Stimulated activated naive CD8-positive, alpha-beta T cell treated with anti-CD3 and anti-CD28 coated beads, Interleukin-15, amount 100 ng/mL, for 72 hours (primary cell): ENCODE data around the gene ANO9.

Experiments
- ATAC-seq: fragments of 150-1000 bp; cut with Tn5 transposase; 2 replicates; pipeline ENCODE4 v1.10.0; 2021; ENCODE audit warnings: mild to moderate bottlenecking, moderate library complexity
- DNase-seq, 2 donors: peaks; one replicate each; pipeline ENCODE4 v3.0.0; 2021 to 2022
- H3K27ac Mint-ChIP-seq, 2 donors: one replicate each; pipeline ENCODE4 v1.8.0; 2022; ENCODE audit warnings: mild to moderate bottlenecking in 2 of 2, mixed read lengths in 2 of 2, moderate library complexity in 2 of 2
- H3K27me3 Mint-ChIP-seq: one replicate; pipeline ENCODE4 v1.8.0; 2022; ENCODE audit warnings: mixed read lengths
- H3K4me1 Mint-ChIP-seq: one replicate; pipeline ENCODE4 v1.8.0; 2022; ENCODE audit warnings: mild to moderate bottlenecking, mixed read lengths
- H3K4me3 Mint-ChIP-seq, 2 donors: one replicate each; pipeline ENCODE4 v1.8.0; 2022; ENCODE audit warnings: mild to moderate bottlenecking in 2 of 2, mixed read lengths in 2 of 2, moderate library complexity in 1 of 2
- H3K9me3 Mint-ChIP-seq, 2 donors: one replicate each; pipeline ENCODE4 v1.8.0; 2022; ENCODE audit warnings: mixed read lengths in 2 of 2

Gene ANO9

GRCh38 chr11:384511-384910, 57.3 kb downstream of the ANO9 start:
- peaks cover 10 to 16% of the 10 kb centered on the region in 2 donors for H3K9me3 Mint-ChIP-seq
- H3K27me3 Mint-ChIP-seq, result peaks cover 7% of the 10 kb centered on the region
- no peak overlapping the region for H3K4me3 Mint-ChIP-seq
- ATAC-seq (no peak), DNase-seq (no peak)
- H3K4me1 Mint-ChIP-seq, result peaks cover 12% of the 10 kb centered on the region
- H3K27ac Mint-ChIP-seq, result no peak overlapping the region

- H3K27me3 Mint-ChIP-seq, result peaks cover 7% of the 10 kb centered on the region
- no peak for DNase-seq
- peaks cover 12% of the 10 kb centered on the region for H3K4me1 Mint-ChIP-seq
- ATAC-seq, result no peak
- peak overlapping the region in 1 of 2 donors; percentile 65 for H3K27ac Mint-ChIP-seq
- no peak overlapping the region for H3K4me3 Mint-ChIP-seq
- H3K9me3 Mint-ChIP-seq, result peaks cover 10 to 16% of the 10 kb centered on the region in 2 donors
Measured at GRCh38 chr11:383431-383830, 58.4 kb downstream of the ANO9 start.

- no peak for DNase-seq
- Mint-ChIP-seq H3K27me3 (peaks cover 7% of the 10 kb centered on the region), H3K4me1 (peaks cover 12% of the 10 kb centered on the region), H3K9me3 (peaks cover 3 to 6% of the 10 kb centered on the region in 2 donors), H3K4me3 (no peak overlapping the region), H3K27ac (no peak overlapping the region)
- ATAC-seq, result no peak
Measured at GRCh38 chr11:382081-382629, 59.7 kb downstream of the ANO9 start.

GRCh38 chr11:381501-382072, 60.2 kb downstream of the ANO9 start:
- Mint-ChIP-seq H3K9me3 (peaks cover 0 to under 1% of the 10 kb centered on the region in 2 donors), H3K4me1 (peaks cover 12% of the 10 kb centered on the region), H3K4me3 (no peak overlapping the region), H3K27me3 (peaks cover 7% of the 10 kb centered on the region), H3K27ac (no peak overlapping the region)
- ATAC-seq (no peak), DNase-seq (no peak)

- H3K4me3 Mint-ChIP-seq, result no peak overlapping the region
- H3K27me3 Mint-ChIP-seq, result peaks cover 7% of the 10 kb centered on the region
- H3K27ac Mint-ChIP-seq, result no peak overlapping the region
- H3K4me1 Mint-ChIP-seq, result peaks cover 12% of the 10 kb centered on the region
- ATAC-seq (no peak), DNase-seq (no peak)
- H3K9me3 Mint-ChIP-seq, result no peaks in the 10 kb centered on the region
Measured at GRCh38 chr11:380996-381395, 60.8 kb downstream of the ANO9 start.

- Mint-ChIP-seq H3K4me3 (no peak overlapping the region), H3K27me3 (peaks cover 7% of the 10 kb centered on the region), H3K9me3 (no peaks in the 10 kb centered on the region), H3K4me1 (peaks cover 12% of the 10 kb centered on the region), H3K27ac (no peak overlapping the region)
- no peak for DNase-seq
- ATAC-seq, result no peak
Measured at GRCh38 chr11:380491-380890, 61.3 kb downstream of the ANO9 start.

- H3K27me3 Mint-ChIP-seq, result peaks cover 7% of the 10 kb centered on the region
- DNase-seq (no peak), ATAC-seq (no peak)
- H3K4me1 Mint-ChIP-seq, result peaks cover 12% of the 10 kb centered on the region
- no peak overlapping the region for H3K27ac Mint-ChIP-seq
- no peaks in the 10 kb centered on the region for H3K9me3 Mint-ChIP-seq
- no peak overlapping the region for H3K4me3 Mint-ChIP-seq
Measured at GRCh38 chr11:380095-380480, 61.7 kb downstream of the ANO9 start.

- ATAC-seq (no peak), DNase-seq (no peak)
- Mint-ChIP-seq H3K9me3 (no peaks in the 10 kb centered on the region), H3K27me3 (peaks cover 7% of the 10 kb centered on the region), H3K4me1 (peaks cover 12% of the 10 kb centered on the region), H3K4me3 (no peak overlapping the region), H3K27ac (no peak overlapping the region)
Measured at GRCh38 chr11:379205-380094, 62.4 kb downstream of the ANO9 start.

GRCh38 chr11:377883-378500, 63.8 kb downstream of the ANO9 start:
- Mint-ChIP-seq H3K4me3 (no peak overlapping the region), H3K4me1 (peaks cover 15% of the 10 kb centered on the region)

GRCh38 chr11:377174-377865, 64.5 kb downstream of the ANO9 start:
- H3K27me3 Mint-ChIP-seq, result peaks cover 6% of the 10 kb centered on the region
- no peak overlapping the region for H3K27ac Mint-ChIP-seq
- DNase-seq (no peak), ATAC-seq (no peak)
- H3K4me1 Mint-ChIP-seq, result peaks cover 13% of the 10 kb centered on the region
- no peaks in the 10 kb centered on the region for H3K9me3 Mint-ChIP-seq
- no peak overlapping the region for H3K4me3 Mint-ChIP-seq

More at GRCh38 chr11:377883-378500, 63.8 kb downstream of the ANO9 start:
- Mint-ChIP-seq H3K27me3 (peaks cover 7% of the 10 kb centered on the region), H3K27ac (no peak overlapping the region), H3K9me3 (no peaks in the 10 kb centered on the region)
- DNase-seq (no peak), ATAC-seq (no peak)

- no peak for DNase-seq
- H3K9me3 Mint-ChIP-seq, result no peaks in the 10 kb centered on the region
- no peak overlapping the region for H3K4me3 Mint-ChIP-seq
- H3K27ac Mint-ChIP-seq, result no peak overlapping the region
- peak; percentile 47 for ATAC-seq
- peaks cover 5% of the 10 kb centered on the region for H3K27me3 Mint-ChIP-seq
- peaks cover 14% of the 10 kb centered on the region for H3K4me1 Mint-ChIP-seq
Measured at GRCh38 chr11:376531-377173, 65.2 kb downstream of the ANO9 start.

- DNase-seq, result no peak
- Mint-ChIP-seq H3K4me3 (no peak overlapping the region), H3K4me1 (peaks cover 23% of the 10 kb centered on the region), H3K27ac (no peak overlapping the region), H3K9me3 (no peaks in the 10 kb centered on the region), H3K27me3 (peaks cover 18% of the 10 kb centered on the region)
- no peak for ATAC-seq
Measured at GRCh38 chr11:375065-376025, 66.5 kb downstream of the ANO9 start.

GRCh38 chr11:373716-374551, 67.9 kb downstream of the ANO9 start:
- Mint-ChIP-seq H3K4me1 (peaks cover 27% of the 10 kb centered on the region), H3K27me3 (peaks cover 23% of the 10 kb centered on the region), H3K9me3 (no peaks in the 10 kb centered on the region), H3K4me3 (no peak overlapping the region), H3K27ac (peak overlapping the region in 1 of 2 donors; percentile 91)
- no peak for ATAC-seq
- no peak for DNase-seq
